RWPE1 (cell line): Measurements from ENCODE around the gene NR3C1.

ENCODE experiments used
- CTCF ChIA-PET: fragments of 350-600 bp; sonication (Branson Sonifier 250); formaldehyde crosslinking; extraction: SDS; loops from one replicate; lab custom pipeline; 2021; lab: Yijun Ruan, JAX
- POLR2A ChIA-PET: fragments of 400-600 bp; formaldehyde crosslinking; extraction: SDS; loops from one replicate; lab custom pipeline; 2020; ENCODE audit warnings: antibody characterized with exemption; ENCODE audit not compliant: low non-redundant PET; lab: Yijun Ruan, JAX
- DNase-seq: peaks from one replicate; pipeline ENCODE4 v3.0.0; 2012; ENCODE audit warnings: low spot score
- H3K27ac ChIP-seq: fragments of 450-650 bp; 2 replicates; pipeline ENCODE4 v1.5.1; 2017
- CTCF ChIP-seq: fragments of 450-650 bp; conservative IDR thresholded peaks from 2 replicates; pipeline ENCODE4 v1.5.1; 2017; ENCODE audit warnings: low read depth, mild to moderate bottlenecking

The NR3C1 gene

DNA sequence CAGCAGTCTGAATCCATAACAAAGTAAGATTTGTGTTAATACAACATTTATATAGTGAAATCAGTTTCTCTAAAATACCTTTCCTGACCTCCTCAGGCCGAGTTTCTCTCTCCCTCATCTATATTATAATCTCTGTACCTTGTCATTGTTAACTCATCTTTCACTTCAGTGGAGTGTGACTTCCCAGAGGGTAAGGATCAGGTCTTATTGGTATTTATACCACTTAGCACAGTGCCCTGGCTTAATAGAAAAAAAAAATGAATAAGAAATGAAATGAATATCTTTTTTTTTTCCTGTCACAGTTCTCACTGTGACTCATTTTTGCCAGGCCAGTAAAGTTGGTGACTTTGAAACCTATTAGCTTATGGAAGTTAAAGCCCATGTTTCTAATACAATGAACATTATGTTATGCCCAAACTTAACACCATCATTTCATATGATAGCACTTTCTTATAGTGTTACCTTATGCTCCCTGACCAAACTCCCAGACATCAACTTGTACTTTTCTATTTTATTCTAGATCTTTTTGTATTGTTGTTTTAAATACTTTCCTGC is 90.1 kb downstream of the NR3C1 start:
- no peak overlapping the region for H3K27ac ChIP-seq
- ChIA-PET POLR2A (no interaction called here), CTCF (interaction anchor here (0.6 kb wide), 2 partner anchors 314 to 596 kb away, joined by 4 to 6 read pairs; no protein-coding TSS in a partner anchor)
- no peak for DNase-seq
- TF ChIP-seq CTCF: no peak

GRCh38 chr5:143312822-143313221 is 90.7 kb downstream of the NR3C1 start:
- no peak for DNase-seq
- CTCF ChIA-PET: no interaction called here
- no peak overlapping the region for H3K27ac ChIP-seq
- TF ChIP-seq CTCF: no peak
- POLR2A ChIA-PET: no interaction called here

GRCh38 chr5:143311955-143312354 is 91.5 kb downstream of the NR3C1 start:
- no peak for TF ChIP-seq CTCF
- POLR2A ChIA-PET: no interaction called here
- no peak for DNase-seq
- CTCF ChIA-PET: no interaction called here
- peak overlapping the region; percentile 57; the same call in 1 of the 2 replicates for H3K27ac ChIP-seq

- ChIA-PET POLR2A (interaction anchor here (0.6 kb wide), 1 partner anchor 13 kb away, joined by 4 read pairs; no protein-coding TSS in a partner anchor), CTCF (interaction anchor here (1.1 kb wide), 1 partner anchor 8 kb away, joined by 4 read pairs; no protein-coding TSS in a partner anchor)
- no peak for TF ChIP-seq CTCF
- DNase-seq: peak; percentile 69
- H3K27ac ChIP-seq: peak overlapping the region; percentile 57; the same call in 1 of the 2 replicates
Measured at GRCh38 chr5:143311428-143311827, 92.1 kb downstream of the NR3C1 start.

DNA sequence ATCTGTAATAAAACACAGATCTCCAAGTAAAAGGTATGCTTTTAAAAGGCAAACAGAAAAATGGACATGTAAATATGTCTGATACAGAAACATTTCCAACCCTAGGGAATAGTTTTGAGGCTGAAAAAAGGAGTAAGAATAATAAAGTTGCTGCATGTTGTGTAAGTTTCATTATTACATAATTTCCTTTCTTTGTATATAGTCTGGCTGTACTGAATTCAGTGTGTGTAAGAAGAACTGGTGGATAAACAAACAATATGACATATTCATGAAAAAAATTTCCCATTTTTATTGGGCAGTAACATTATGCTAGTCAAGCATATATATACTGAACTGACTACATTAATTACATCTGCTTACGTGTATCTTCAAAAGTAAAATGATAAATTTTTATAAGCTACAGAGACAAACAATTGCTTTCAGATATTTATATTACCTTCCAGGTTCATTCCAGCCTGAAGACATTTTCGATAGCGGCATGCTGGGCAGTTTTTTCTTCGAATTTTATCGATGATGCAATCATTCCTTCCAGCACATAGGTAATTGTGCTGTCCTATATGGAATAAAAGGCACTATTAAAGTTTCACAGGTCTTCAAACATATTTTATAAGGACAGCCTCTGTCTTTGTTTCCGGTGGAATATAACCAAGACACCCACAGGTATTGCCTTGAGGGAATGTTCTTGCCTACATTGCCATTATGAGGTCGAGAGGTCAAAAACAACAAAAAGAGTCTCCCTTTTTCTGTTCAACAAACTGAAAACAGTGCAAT is 93.6 kb downstream of the NR3C1 start:
- ChIA-PET CTCF (no interaction called here), POLR2A (no interaction called here)
- DNase-seq: peak; percentile 16
- no peak overlapping the region for H3K27ac ChIP-seq
- TF ChIP-seq CTCF: no peak

GRCh38 chr5:143308731-143309130 is 94.8 kb downstream of the NR3C1 start:
- no peak overlapping the region for H3K27ac ChIP-seq
- ChIA-PET POLR2A (no interaction called here), CTCF (interaction anchor here (0.6 kb wide), 1 partner anchor 24 kb away, joined by 3 read pairs; no protein-coding TSS in a partner anchor)
- no peak for DNase-seq
- TF ChIP-seq CTCF: no peak
